Measurements from ENCODE around the gene CYLD.

DNA sequence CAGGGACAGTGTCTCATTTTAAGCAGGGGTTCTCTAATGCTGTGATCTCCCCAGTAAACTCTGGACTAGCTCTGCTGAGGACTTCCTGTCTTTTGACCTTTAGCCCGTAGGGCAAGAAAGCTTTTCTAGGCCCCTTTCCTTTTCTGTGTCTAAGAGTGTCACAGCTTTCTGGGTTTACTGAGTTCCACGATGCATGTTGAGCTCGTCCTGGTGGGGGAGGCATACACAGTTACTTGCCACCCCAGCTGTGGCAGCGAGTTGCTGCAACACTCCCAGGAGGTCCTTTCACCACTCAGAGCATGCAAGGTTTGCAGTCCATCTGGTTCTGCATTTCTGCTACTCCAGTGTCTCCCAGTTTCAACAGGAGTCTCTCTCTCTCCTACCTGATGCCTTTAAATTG lies 24.8 kb upstream of the CYLD start:
- TF ChIP-seq CTCF (IDR thresholded peaks at IDR 0.05) (no peak), SIN3A (IDR thresholded peaks at IDR 0.05; ENCODE audit: borderline replicate concordance, insufficient read depth, low read depth, low read length) (no peak), POLR2AphosphoS5 (IDR thresholded peaks at IDR 0.05; ENCODE audit: low read depth, low read length) (no peak), TCF7L2 (IDR thresholded peaks at IDR 0.05; ENCODE audit: low read depth, low read length) (no peak)
- TF ChIP-seq, protein P1, sequence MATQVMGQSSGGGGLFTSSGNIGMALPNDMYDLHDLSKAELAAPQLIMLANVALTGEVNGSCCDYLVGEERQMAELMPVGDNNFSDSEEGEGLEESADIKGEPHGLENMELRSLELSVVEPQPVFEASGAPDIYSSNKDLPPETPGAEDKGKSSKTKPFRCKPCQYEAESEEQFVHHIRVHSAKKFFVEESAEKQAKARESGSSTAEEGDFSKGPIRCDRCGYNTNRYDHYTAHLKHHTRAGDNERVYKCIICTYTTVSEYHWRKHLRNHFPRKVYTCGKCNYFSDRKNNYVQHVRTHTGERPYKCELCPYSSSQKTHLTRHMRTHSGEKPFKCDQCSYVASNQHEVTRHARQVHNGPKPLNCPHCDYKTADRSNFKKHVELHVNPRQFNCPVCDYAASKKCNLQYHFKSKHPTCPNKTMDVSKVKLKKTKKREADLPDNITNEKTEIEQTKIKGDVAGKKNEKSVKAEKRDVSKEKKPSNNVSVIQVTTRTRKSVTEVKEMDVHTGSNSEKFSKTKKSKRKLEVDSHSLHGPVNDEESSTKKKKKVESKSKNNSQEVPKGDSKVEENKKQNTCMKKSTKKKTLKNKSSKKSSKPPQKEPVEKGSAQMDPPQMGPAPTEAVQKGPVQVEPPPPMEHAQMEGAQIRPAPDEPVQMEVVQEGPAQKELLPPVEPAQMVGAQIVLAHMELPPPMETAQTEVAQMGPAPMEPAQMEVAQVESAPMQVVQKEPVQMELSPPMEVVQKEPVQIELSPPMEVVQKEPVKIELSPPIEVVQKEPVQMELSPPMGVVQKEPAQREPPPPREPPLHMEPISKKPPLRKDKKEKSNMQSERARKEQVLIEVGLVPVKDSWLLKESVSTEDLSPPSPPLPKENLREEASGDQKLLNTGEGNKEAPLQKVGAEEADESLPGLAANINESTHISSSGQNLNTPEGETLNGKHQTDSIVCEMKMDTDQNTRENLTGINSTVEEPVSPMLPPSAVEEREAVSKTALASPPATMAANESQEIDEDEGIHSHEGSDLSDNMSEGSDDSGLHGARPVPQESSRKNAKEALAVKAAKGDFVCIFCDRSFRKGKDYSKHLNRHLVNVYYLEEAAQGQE (IDR thresholded peaks at IDR 0.05; ENCODE audit: insufficient read depth in 1 of 2, low read depth in 2 of 2, low read length in 1 of 2), result no peak

All from Panc1 (cell line).